Measurements from ENCODE around the gene MEGF10.

GRCh38 chr5:127351418-127351817, 60.8 kb downstream of the MEGF10 start:
- TF ChIP-seq EZH2 (IDR thresholded peaks at IDR 0.05) (no peak), POLR2AphosphoS5 (IDR thresholded peaks at IDR 0.05; ENCODE audit: borderline replicate concordance, low read depth, low read length) (no peak)

Data from SK-N-MC (cell line).